ENCODE measurements around the gene SV2B. TPM values are rescaled to one million over a fixed set of nuclear protein-coding genes. Genes with fewer than 3 reads are reported as not detected.

Gene SV2B
- total RNA-seq, 1 experiment from 2014 or later, result not detected

- Histone ChIP-seq H3K9me3 (ENCODE audit: control insufficient read depth, low read depth, low read length) (no peaks in the 10 kb centered on the region), H3K4me2 (ENCODE audit: insufficient read depth, insufficient read length, low read length) (no peak overlapping the region), H3K23ac (ENCODE audit: insufficient read length, low read depth, low read length) (no peak overlapping the region), H3T11ph (ENCODE audit: low read length) (no peak overlapping the region), H2BK120ac (ENCODE audit: low read depth, low read length, poor library complexity, severe bottlenecking) (no peak overlapping the region), H2AK5ac (ENCODE audit: insufficient read length, low read length) (no peak overlapping the region), H3K23me2 (ENCODE audit: insufficient read length, low read depth, low read length, poor library complexity, severe bottlenecking) (no peaks in the 10 kb centered on the region), H3K4me1 (ENCODE audit: insufficient read depth, low read length) (peaks cover 7% of the 10 kb centered on the region; the same call in 1 of the 2 replicates), H2BK12ac (ENCODE audit: insufficient read length, low read depth, low read length) (no peak overlapping the region), H2BK15ac (ENCODE audit: low read depth, low read length) (no peak overlapping the region), H3K56ac (ENCODE audit: insufficient read length, low read depth, low read length) (no peak overlapping the region), H3K9ac (ENCODE audit: extremely low read depth, insufficient read length, low read length) (no peak overlapping the region), H3K4ac (ENCODE audit: low read depth, low read length) (no peak overlapping the region), H2BK5ac (ENCODE audit: insufficient read length, low read length) (no peak overlapping the region), H3K79me1 (ENCODE audit: insufficient read depth, low read depth, low read length, poor library complexity, severe bottlenecking) (no peaks in the 10 kb centered on the region), H4K20me1 (ENCODE audit: control insufficient read depth, insufficient read depth, insufficient read length) (no peaks in the 10 kb centered on the region), H4K8ac (replicated peaks; ENCODE audit: insufficient read length, low read depth, low read length) (no peak overlapping the region), H3K14ac (ENCODE audit: insufficient read depth, low read length) (no peak overlapping the region), H4K5ac (ENCODE audit: insufficient read length, low read depth, low read length) (no peak overlapping the region), H2BK20ac (ENCODE audit: low read depth, low read length, poor library complexity, severe bottlenecking) (no peak overlapping the region), H3K18ac (ENCODE audit: insufficient read length, low read depth, low read length) (no peak overlapping the region), H3K79me2 (ENCODE audit: insufficient read depth, low read length) (no peaks in the 10 kb centered on the region), H4K91ac (ENCODE audit: insufficient read length, low read depth, low read length) (no peak overlapping the region), H3K27ac (ENCODE audit: insufficient read length, low read depth, low read length) (no peak overlapping the region), H2AFZ (ENCODE audit: low read length) (no peak overlapping the region), H3K27me3 (ENCODE audit: insufficient read depth, low read length) (no peaks in the 10 kb centered on the region)
- no peak overlapping the region for H3K4me3 Mint-ChIP-seq
- H3K36me3 Mint-ChIP-seq (ENCODE audit: insufficient read depth in 1 of 3, low read depth in 3 of 3), result no peaks in the 10 kb centered on the region
- no peak overlapping the region for H3K27ac Mint-ChIP-seq
- peaks cover 3 to 4% of the 10 kb centered on the region in 2 experiments; a peak in 2 of 4 replicates for H3K4me1 Mint-ChIP-seq
- TF ChIP-seq CTCF (conservative IDR thresholded peaks at IDR 0.05), result no peak
- no peak for DNase-seq
- no peaks in the 10 kb centered on the region; a peak in 1 of 5 replicates for H3K9me3 Mint-ChIP-seq
- H3K27me3 Mint-ChIP-seq (ENCODE audit: low read depth), result peaks cover 2% of the 10 kb centered on the region
Measured at GRCh38 chr15:91126080-91126479, 26.0 kb downstream of the SV2B start.

All from H9 (cell line).